SH-SY5Y (cell line): ENCODE data around the gene ZNF516.

ENCODE experiments used
- GATA2 ChIP-seq: IDR thresholded peaks from 2 replicates; pipeline ENCODE4 v1.6.1; 2011; ENCODE audit warnings: mild to moderate bottlenecking, low read depth, low read length
- GATA3 ChIP-seq: IDR thresholded peaks from 2 replicates; pipeline ENCODE4 v1.6.1; 2011; ENCODE audit warnings: low read depth, mild to moderate bottlenecking, low read length, moderate library complexity

Gene ZNF516

GRCh38 chr18:76410660-76411417, 84.2 kb downstream of the ZNF516 start:
- TF ChIP-seq GATA3 (no peak), GATA2 (no peak)

DNA sequence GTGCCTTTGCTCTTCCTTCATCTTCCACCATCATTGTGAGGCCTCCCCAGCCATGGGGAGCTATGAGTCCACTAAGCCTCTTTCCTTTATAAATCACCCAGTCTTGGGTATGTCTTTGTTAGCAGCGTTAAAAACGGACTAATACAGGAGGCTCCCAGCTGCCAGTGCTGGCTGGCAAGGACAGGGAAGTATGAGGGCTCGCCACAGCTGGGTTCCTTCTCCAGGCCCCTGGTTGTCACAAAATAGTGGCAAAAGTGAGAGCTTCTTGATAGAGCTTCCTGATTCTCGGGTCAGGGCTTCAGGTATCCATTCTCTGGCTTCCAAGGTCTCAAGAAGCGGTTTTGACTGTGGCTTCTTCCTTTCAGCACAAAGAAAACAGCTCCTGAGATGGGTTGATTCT, 85.0 kb downstream of the ZNF516 start:
- no peak for TF ChIP-seq GATA2

DNA sequence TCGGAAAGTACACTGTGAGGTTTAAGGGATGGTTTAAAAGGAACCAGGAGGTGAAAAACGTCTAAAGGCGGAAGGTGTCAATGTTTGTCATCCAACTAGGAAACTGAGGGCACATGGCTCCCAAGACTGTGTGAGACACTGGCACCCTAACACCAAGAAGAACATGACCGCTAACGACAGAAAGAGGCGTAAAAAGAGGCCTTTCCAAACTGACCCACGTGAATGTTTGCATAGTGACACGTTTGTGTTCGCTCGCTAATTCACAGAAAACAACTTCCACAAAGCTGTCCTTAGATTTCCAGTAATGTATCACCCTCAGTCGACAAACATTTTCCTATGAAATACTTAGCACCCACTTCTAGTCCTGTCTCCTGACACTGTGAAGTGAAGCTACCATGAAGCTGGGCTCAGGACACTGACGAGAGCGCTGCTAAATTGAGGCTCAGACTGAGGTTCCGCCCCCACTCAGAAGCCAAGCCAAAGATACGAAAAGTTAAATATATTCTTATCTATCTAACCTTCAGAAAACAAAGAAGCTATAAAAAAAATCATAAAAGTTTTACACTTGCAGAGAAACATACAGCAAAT, 86.5 kb downstream of the ZNF516 start:
- TF ChIP-seq GATA2 (no peak), GATA3 (no peak)

- TF ChIP-seq GATA3, result no peak
- TF ChIP-seq GATA2, result no peak
Observed at GRCh38 chr18:76407681-76408080, 87.4 kb downstream of the ZNF516 start.

DNA sequence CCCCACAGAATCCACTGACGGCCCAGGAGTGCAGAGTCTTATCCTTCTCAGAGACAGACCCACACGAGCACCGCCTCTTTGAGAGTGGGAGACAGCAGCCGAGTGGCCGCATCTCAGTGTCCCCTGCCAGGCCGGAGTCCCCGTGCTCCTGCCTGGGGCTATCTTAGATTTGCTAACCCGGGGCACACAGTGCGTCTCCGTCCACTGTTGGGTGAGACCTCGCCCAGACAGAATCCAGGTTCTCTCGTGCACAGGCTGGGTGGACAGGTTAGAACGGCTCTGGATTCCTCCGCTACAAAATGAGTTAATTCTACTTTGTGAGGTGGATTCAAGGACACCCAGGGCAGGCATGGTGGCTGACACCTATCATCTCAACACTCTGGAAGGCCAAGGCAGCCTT, 88.3 kb downstream of the ZNF516 start:
- TF ChIP-seq GATA3, result no peak
- no peak for TF ChIP-seq GATA2

- TF ChIP-seq GATA2, result no peak
- no peak for TF ChIP-seq GATA3
Observed at GRCh38 chr18:76405681-76406356, 89.2 kb downstream of the ZNF516 start.

- TF ChIP-seq GATA3, result no peak
- TF ChIP-seq GATA2, result no peak
Observed at GRCh38 chr18:76405280-76405679, 89.8 kb downstream of the ZNF516 start.

DNA sequence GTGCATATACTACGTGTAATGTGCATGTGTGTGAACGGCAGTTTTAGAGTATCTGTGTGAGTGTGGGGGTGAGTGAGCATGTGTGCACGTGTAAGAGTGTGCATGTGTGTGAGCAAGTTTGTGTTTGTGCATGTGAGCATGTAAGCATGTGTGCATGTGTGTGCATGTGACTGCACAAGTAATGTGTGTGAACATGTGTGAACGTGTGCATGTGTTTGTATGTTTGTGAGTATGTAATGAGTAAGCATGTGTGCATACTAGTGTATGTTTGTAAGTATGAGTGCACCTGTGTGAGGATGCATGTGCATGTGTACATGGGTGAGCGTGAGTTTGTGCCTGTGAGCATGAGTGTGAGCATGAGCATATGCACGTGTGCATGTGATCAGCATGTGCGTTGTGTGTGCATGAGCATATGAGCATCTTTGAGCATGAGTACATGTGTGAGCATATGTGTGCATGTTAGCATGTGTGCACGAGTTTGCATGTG, 90.7 kb downstream of the ZNF516 start:
- TF ChIP-seq GATA3 (no peak), GATA2 (no peak)

DNA sequence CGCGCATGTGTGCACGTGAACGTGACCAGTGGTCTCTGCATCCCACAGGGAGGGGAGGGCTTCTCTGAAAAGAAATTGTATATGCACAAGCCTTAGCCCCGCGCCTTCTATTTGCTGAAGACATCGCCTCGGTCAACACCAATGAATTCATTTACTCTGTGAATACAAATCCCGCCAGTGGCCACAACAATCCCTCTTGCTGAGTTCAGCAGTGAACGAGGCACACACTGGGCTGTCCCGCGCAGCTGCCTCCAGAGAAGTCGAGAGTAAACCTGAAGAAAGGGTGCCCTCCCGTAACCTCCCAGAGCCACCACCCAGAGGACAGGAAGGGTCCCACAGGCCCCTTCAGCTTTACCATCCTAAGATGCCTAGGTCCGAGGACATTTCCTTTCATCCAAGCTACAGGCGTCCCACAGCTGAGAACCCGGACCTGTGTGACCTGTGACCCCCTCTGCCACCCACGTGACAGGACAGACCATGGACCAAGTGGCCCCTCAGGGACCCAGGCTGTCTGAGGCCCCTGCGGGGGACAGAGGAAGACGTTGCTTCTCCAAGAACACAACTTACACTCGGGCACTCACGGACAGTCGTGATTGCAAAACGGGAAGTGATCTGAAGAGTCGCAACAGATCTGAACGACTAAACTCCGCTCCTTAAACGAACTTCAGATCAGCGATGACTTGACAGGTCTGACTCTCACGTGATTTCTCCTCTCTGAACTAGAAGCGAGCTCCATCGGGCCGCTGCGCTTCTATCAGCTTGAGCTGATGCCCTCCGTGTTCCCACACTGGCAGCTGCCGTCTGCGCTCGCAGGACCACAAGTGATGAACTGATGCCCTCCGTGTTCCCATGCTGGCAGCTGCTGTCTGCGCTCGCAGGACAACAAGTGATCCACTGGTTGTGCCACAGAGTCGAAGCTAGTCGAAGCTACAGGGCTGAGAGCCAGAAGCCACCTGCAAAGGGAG, 92.7 kb downstream of the ZNF516 start:
- TF ChIP-seq GATA2 (no peak), GATA3 (no peak)

DNA sequence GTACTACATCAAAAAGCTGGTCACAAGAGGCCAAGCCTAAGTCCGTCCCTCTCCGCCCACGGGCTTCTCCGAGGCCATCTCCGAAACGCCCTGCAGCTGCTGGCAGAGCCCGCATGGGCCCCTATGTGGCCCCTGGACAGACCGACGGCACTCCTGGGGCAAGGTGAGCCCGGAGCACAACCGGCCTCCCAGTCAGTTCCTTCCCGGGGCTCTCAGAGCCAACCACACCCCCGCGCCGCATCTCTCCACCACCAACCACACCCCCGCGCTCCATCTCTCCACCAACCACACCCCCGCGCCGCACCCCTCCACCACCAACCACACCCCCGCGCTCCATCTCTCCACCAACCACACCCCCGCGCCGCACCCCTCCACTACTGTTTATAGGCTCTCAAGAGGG, 93.5 kb downstream of the ZNF516 start:
- TF ChIP-seq GATA3, result no peak
- no peak for TF ChIP-seq GATA2

DNA sequence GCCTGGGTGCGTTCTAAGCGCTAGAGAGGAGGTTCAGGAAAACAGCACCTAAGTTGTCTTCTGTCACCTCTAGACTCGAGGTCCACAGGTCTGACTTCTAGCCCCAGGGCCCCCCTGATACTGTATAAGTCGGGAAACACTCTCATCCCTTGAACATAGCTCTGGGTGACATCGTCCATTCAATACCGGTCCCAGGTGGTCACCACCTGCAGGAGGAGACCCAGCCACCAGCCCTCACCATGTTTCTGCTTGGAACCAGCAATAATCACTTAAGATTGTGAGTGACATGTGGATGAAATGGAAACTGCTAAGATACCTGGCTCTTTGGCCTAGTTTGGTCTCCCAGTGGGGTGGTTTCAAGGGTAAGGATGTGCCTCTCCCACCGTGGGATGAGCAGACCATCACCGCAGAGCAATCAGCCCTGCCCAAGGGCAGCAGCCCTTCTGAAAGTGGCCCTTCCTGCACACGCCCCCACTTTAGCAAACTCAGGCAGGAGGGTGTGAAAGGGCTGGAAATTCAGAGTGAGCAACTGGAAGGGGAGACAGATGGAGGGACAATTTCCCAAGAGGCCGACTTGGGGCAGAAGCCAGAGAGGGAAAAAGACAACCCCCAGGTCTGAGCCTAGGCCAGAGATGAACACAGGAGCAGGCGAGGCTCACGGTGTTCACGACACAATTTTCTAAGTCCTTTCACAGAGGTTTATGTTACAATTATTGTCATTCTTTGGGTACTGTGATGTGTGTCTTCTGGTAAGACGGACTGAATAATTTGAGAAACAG, 95.2 kb downstream of the ZNF516 start:
- TF ChIP-seq GATA2 (no peak), GATA3 (no peak)

DNA sequence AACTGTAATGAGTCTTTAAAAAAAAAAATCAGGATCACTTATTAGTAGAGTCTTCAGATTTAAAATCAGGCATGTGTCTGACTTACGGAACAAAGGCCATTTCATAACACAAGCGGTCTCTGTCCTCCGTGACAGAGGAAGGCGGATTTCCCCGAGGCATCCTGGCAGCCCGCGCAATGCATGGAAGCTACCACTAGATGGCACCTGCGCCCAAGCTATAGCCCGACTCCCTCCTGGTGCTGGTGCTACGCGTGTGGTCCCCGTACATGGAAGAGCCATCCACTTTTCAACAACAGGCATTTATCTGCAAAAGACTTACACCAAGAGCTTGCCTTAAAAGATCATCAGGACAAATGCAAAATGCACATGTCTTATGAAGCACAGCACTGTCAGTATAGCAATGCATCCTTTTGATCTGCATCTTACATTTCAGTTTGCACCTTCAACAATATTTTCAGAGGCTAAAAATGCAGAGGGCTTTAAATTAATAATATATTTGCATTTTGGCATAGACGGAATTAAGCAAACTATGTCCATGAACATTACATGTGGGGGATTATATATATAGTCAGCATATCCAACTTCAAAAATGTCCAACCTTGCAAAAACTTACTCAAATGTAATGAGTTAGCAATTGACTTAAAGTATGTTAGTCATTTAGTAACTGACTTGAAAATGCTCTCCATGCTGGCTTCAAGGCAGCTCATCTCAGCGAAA, 96.0 kb downstream of the ZNF516 start:
- TF ChIP-seq GATA2, result no peak
- no peak for TF ChIP-seq GATA3

GRCh38 chr18:76398295-76398694, 96.7 kb downstream of the ZNF516 start:
- TF ChIP-seq GATA3 (no peak), GATA2 (no peak)
